Astrocyte of the spinal cord (primary cell): Measurements from ENCODE around the gene CDH2.

Experiments used
- DNase-seq: peaks from one replicate; pipeline ENCODE4 v3.0.0; 2011; ENCODE audit warnings: low read depth, low spot score
- H3K4me3 ChIP-seq: 2 replicates; pipeline ENCODE4 v1.5.1; 2011; ENCODE audit warnings: low read depth, mild to moderate bottlenecking, low read length, moderate library complexity
- in situ Hi-C: cut with HindIII; loops from 2 replicates; pipeline ENCODE4 v1.10.0; 2017; ENCODE audit warnings: low sequenced_read_pairs
- TF ChIP-seq, protein P1 (sequence below): IDR thresholded peaks from 2 replicates; pipeline ENCODE4 v1.5.1; 2012; ENCODE audit warnings: low read depth, mild to moderate bottlenecking, low read length, inconsistent platforms

The CDH2 gene

GRCh38 chr18:28063926-28064325, 113.0 kb downstream of the CDH2 start:
- no peak for DNase-seq
- TF ChIP-seq, protein P1, sequence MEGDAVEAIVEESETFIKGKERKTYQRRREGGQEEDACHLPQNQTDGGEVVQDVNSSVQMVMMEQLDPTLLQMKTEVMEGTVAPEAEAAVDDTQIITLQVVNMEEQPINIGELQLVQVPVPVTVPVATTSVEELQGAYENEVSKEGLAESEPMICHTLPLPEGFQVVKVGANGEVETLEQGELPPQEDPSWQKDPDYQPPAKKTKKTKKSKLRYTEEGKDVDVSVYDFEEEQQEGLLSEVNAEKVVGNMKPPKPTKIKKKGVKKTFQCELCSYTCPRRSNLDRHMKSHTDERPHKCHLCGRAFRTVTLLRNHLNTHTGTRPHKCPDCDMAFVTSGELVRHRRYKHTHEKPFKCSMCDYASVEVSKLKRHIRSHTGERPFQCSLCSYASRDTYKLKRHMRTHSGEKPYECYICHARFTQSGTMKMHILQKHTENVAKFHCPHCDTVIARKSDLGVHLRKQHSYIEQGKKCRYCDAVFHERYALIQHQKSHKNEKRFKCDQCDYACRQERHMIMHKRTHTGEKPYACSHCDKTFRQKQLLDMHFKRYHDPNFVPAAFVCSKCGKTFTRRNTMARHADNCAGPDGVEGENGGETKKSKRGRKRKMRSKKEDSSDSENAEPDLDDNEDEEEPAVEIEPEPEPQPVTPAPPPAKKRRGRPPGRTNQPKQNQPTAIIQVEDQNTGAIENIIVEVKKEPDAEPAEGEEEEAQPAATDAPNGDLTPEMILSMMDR, result no peak
- H3K4me3 ChIP-seq, result no peak overlapping the region
- in situ Hi-C loops, result no loop called here

- H3K4me3 ChIP-seq, result no peak overlapping the region
- in situ Hi-C loops, result no loop called here
- TF ChIP-seq, protein P1, result no peak
These were observed 113.6 kb downstream of the CDH2 start for GRCh38 chr18:28063271-28063761.

DNA sequence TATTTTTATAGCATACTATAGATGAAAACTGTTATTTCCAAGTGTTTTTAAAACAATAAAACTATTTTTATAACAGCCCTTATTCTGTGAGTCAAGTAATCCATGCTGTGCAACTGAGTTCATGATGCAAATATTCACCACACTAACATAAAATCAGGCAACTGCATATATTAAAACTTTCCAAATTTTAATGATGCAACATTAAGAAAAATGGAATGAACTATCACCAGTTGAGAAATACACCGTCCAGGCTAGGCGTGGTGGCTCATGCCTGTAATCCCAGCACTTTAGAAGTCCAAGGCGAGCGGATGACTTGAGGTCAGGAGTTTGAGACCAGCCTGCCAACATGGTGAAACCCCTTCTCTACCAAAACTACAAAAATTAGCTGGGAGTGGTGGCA, 114.5 kb downstream of the CDH2 start:
- H3K4me3 ChIP-seq, result no peak overlapping the region
- in situ Hi-C loops, result no loop called here
- TF ChIP-seq, protein P1, result no peak
- no peak for DNase-seq

More at GRCh38 chr18:28063271-28063761, 113.6 kb downstream of the CDH2 start:
- peak; percentile 72 for DNase-seq

DNA sequence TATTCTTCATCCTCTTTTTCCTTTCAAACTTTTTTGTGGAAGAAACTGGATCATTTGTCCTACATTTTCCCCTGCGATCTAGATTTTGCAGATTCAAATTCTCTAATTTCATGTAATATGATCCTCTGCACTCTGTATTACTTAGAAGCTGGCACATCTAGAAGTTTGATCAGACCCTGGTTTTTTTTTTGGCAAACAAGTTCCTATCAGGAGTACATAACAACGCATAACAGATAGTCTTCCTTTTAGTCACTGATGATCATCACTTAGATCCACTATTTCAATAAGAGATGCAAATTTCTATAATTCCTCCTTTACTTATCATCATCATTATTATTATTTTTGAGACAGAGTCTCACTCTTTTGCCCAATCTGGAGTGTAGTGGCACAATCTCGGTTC, 117.1 kb downstream of the CDH2 start:
- H3K4me3 ChIP-seq, result no peak overlapping the region
- DNase-seq, result no peak
- TF ChIP-seq, protein P1, result no peak
- in situ Hi-C loops, result no loop called here

- TF ChIP-seq, protein P1, result no peak
- in situ Hi-C loops, result no loop called here
- no peak overlapping the region for H3K4me3 ChIP-seq
- no peak for DNase-seq
These were observed 126.4 kb downstream of the CDH2 start for GRCh38 chr18:28050545-28050944.

GRCh38 chr18:28048612-28049011, 128.3 kb downstream of the CDH2 start:
- TF ChIP-seq, protein P1, result no peak
- H3K4me3 ChIP-seq, result no peak overlapping the region
- DNase-seq, result no peak
- in situ Hi-C loops, result no loop called here

DNA sequence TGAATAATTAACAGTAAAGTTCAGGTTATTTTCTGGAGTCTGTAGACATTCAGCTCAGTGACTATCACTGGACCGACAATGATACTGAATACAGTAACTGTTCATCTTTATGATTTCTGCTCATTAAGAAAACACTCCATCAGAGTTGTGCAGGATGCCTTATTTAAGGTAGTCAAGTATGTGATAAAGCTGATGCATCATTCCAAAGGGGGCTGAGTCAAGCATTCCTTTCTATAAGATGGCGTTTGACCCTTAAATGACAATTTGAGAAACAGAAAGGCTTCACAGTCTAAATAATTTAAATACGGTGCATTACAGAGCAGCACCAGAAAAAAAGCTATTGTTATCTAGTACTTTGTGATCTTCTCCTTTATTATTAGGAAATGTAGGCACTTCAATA, 131.1 kb downstream of the CDH2 start:
- in situ Hi-C loops, result no loop called here

More for the DNA sequence above, 131.1 kb downstream of the CDH2 start:
- no peak for DNase-seq
- H3K4me3 ChIP-seq, result no peak overlapping the region
- TF ChIP-seq, protein P1, result no peak
